C4-2B (cell line): ENCODE data around the gene CTNNA3.

Experiments used
- ZFX ChIP-seq: fragments of 450-650 bp; IDR thresholded peaks from 2 replicates; pipeline ENCODE4 v1.6.1; 2017
- TF ChIP-seq, protein P1 (sequence below): fragments of 450-650 bp; conservative IDR thresholded peaks from 2 replicates; pipeline ENCODE4 v1.5.1; 2017; ENCODE audit warnings: mild to moderate bottlenecking

DNA sequence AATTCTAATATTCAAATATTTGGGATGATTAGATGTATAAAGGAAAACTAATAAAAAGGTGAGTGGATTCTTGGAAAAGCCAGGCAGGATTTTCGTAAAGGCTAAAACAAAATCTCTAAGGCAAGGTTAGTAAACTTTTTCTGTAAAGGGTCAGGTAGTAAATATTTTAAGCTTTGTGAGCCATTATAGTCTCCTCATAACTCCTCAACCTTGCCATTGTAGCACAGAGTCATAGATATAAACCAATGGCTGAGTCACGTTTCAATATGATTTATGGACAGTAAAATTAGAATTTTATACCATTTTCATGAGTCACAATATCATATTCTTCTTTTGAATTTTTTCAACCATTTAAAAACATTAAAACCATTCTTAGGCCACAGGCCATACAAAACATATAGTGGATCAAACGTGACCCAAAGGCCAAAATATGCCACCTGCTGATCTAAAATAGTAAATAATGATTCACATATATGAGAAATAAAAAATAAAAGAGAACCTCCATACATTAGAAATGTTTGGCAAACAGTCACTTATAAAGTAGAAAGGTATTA, 1422.0 kb downstream of the CTNNA3 start:
- TF ChIP-seq, protein P1, sequence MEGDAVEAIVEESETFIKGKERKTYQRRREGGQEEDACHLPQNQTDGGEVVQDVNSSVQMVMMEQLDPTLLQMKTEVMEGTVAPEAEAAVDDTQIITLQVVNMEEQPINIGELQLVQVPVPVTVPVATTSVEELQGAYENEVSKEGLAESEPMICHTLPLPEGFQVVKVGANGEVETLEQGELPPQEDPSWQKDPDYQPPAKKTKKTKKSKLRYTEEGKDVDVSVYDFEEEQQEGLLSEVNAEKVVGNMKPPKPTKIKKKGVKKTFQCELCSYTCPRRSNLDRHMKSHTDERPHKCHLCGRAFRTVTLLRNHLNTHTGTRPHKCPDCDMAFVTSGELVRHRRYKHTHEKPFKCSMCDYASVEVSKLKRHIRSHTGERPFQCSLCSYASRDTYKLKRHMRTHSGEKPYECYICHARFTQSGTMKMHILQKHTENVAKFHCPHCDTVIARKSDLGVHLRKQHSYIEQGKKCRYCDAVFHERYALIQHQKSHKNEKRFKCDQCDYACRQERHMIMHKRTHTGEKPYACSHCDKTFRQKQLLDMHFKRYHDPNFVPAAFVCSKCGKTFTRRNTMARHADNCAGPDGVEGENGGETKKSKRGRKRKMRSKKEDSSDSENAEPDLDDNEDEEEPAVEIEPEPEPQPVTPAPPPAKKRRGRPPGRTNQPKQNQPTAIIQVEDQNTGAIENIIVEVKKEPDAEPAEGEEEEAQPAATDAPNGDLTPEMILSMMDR = no peak; the same call in 1 of the 2 replicates
- no peak for TF ChIP-seq ZFX
